GM18508 (cell line): ENCODE results near the gene RNF39.

Source experiments
- ATAC-seq: cut with Tn5 transposase; IDR thresholded peaks from one replicate; pipeline ENCODE4 v1.9.1; 2021; ENCODE audit warnings: moderate number of reproducible peaks; ENCODE audit not compliant: insufficient read depth, unreplicated experiment

Gene RNF39

GRCh38 chr6:30097902-30098768 lies 22.6 kb upstream of the RNF39 start:
- no peak for ATAC-seq

GRCh38 chr6:30096829-30097228 lies 21.3 kb upstream of the RNF39 start:
- no peak for ATAC-seq

- ATAC-seq: no peak
Observed at GRCh38 chr6:30093951-30094661, 18.5 kb upstream of the RNF39 start.

DNA sequence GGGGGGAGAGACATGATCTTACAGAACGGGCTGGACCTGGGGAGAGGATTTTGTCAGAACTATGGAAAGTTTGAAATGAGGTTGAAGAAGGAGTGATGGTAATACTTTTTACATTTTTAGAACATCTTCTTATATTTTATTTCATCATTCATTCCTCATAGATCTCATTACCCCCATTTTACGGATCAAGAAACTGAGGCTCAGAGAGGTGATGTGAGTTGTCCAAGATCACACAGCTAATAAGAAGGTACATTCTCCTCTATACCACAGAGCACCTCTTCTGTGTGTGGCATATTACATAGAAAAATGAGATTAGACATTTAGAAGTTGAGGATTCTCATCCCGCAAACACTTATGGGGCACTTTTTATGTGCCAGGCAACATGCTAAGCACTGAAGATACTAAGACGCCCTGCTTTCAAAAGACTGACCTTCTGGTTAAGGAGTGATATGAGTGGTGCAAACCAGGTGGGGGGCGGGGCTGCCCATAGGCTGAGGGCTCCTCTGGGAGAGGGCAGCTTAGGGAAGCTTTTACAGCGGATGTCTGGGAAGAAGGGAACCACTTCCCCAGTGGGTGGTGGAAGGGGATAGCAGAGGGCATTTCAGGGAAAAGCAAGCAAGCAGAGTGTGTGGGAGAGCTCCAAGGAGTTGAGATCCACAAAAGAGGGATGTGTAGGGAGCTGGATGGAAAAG lies 17.4 kb upstream of the RNF39 start:
- no peak for ATAC-seq

DNA sequence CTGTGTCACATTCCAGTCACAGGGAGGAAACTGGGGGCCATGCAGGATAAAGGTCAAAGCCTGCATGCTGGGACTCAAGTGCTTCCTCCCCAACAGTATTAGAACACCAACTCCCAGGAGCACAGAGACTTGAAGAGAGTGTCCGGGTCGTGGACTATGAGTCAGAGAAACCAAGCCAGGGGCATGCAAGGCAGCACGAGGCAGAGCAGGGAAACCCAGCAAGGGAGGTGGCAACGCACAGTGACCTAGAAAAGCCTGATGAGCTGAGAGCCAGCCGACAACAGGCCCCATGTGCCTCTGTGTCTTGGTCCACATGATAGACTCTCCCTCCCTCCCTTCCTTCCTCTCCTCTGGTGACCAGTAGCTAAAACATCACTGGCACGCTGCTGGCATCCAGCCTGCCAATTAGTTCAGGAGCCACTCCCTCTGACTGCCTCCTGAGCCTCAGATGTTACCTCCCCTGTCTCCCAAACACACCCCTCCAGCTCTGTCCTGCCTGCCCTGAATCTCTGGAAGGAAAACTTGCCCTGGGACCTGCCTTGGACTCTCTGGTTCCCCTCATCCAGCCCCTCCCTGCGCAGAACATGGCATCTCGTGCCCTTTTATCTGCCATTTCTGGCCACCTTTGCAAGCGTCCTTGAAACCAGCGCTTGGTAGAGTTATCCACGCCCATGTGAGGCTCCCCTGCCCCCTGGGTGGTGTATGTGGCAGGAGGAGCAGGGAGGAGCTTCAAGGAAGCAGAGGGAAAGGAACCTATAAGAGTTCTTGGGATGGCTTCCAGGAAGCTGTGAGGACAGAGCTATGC lies 16.2 kb upstream of the RNF39 start:
- ATAC-seq: no peak

DNA sequence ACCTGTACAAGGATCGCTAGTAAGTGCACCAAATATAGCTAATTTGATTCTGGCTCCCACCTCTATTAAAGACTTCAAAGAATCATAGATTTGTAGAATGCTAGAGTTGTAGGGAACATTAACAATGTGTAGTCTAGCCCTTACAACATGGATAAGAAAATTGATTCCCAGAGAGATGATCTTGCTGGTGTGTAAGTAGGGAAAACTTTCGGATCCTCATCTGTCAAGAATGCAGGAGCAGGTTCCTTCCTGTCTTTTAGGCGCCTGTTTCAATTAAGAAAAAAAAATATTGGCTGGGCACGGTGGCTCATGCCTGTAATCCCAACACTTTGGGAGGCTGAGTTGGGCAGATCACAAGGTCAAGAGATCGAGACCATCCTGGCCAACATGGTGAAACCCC lies 12.3 kb upstream of the RNF39 start:
- no peak for ATAC-seq

DNA sequence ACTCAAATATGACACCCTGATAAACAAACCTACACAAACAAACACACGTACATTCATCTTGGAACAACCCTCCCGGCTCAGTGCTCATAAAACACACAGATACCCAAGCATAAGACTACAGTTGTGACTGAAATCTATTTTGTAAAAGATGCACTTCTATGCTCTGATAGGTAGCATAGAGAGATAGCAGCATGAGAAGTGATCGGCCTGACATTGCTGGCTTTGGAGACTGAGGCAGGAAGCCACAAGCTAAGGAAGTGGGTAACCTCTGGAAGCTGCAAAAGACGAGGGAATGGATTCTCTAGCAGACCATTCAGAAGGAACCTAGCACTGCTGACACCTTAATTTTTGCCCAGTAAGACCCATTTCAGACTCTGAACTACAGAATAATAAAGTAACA lies 1.6 kb upstream of the RNF39 start:
- ATAC-seq: no peak

DNA sequence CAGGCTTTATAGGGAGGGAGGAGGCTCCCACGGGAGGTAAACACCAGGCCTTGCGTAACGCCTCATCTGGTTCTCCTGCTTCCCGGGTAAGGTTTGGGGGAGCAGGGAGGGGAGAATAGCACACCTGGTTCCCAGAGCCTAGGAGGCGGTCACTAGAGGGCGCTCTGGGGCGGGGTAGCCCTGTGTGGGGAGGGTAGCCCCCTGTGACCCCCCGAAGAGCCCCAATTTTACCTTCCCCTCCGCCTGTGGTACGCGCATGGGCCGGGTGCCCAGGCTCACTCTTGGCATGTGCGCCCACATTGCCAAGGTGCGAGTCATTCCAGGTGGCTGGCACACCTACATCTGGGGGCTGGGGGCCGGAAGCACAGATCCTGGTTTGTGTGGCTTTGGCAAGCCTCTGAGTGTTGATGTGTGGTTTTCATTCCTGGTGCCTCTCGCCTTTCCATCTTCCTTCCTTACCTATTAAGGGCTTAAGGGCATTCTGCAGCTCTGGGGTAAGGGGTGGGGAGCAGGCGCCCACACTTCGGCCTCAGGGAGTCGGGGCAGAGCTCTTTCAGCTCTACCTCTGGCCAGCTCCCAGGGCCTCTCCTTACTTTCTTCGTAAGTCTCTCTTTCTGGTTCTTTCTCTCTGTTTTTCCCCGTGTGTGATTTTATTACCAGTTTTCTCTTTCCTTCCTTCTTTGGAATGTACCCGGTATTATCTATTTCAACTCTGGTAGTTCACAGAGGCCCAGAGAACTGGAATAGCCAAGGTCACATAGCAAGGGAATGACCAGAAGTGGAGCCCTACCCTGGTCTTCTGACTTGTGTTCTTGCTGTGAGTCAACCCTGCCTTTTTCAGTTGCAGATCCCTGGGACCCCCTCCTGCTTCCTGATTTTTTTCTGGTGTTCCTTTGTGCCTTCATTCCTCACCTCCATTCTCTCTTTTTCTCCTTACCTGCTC lies 492 bp upstream of the RNF39 start:
- ATAC-seq: no peak

DNA sequence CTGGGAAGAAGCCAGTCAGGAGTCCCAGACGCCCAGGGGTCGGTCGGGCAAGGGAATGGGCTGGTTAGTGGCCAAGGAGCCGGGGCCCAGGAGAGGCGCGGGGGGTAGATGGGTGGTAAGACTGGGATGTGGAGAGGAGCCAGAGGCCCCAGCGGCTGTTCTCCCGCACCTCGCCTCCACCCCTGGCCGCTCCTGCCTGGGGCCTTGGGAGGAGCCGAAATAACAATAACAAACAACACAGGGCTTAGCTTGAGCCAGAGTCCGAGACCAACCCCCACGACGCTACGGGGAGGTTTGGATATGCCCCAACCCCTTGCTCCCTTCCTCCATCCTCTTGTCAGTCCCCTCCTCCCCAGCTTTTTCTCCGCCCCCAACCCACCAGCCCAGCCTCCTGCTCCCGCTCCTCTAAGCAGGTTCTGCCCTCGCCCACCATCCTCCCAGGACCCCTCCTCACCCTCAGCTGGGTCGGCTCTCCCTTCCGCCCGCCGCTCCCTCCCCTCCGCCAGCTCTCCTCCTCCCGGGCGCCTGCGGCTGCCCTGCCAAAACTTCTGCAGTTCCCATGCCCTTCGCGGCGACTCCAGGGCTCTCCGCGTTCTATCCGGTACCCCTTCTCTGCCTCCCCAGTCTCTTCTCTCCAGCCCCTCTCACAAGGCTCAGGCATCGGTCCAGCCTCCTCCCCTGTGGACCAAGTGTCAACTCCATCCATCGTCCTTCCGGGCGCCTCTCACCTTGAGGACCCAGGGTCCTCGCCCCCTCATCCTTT lies 1.1 kb downstream of the RNF39 start:
- no peak for ATAC-seq

DNA sequence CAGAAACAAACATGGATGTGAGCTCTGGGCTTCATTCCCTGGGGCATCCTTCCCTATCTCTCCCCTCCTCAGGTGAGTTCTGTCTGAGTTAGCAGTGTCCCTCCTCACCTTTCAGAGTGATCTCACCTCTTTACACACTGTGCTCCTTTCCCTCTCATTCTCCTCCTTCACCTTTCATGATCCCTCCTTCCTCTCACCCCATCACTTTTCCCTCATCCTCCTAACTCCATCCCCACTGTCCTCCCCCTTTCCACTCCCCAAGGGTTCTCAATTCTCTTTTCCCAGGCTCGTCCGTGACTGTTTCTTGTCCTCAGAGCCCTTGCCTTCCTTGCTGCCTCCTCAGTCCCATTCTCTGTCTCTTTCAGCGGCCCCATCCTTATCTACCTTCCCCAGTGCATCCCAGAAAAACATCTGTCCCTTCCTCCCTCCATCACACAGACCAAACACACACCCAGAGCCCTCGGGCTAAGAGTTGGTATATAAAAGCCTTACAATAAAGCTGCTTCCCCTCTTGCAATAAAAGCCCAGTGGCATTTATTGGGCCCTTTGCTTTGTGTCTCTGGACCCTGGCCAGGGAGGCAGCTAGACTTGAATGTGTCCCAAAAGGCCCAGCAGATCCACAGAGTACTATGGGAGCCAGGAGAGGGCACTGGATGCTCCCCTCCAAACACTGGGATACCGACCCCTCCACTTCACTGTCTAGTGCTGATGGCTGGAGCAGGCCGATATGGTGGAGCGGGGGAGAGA lies 1.9 kb downstream of the RNF39 start:
- ATAC-seq: no peak

DNA sequence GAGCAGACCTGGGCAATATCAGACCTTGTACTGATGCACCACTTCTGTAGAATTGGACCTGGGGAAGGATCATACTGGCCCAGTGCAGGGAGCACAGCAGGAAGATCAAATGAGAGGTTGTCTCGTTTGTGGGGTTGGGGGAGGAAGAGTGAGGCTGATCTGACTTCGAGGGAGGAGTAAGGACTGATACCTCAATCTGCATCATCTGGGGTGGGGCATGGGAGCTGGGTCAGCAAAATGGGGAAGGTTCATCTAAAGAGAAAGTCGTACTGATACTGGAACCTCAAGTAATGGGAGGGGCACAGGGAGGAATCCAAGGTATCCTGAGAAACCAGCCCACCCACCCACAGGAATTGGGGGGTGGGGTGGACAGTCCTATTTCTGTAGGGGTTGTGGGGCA lies 3.7 kb downstream of the RNF39 start:
- ATAC-seq: no peak

DNA sequence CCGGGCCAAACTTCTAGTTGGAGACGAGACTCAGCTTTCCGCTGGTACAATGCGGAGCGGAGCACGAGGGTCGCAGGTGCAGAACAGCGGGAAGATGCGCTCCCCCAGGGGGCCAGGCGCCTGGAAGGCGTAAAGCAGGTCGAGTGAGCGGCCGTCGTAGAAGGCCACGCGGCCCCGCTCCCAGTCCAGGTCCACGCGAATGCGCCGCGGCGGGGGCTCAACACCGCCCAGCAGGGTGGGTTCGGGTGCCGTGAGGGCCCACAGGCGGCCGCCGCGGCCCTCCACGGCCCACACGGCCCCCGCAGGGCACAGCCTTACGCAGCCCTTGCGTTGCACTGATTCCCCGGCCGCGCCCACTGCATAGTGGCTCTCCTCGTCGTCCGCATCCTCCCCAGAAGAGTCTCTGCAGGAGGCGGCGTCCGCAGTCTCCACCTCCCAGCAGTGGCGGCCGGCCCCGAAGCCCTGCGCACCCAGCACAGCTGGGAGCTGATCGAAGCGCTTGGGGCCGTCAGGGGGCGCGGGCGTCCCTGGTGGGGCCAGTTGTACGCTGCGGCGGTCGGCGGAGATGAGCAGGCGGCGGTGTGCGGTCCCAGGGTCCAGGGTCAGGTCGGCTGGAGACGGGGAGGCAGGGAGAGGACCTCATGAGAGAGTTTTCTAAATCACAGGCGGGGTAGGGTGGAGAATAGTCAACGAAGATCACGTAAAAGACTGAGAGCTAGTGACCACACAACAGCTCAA lies 4.3 kb downstream of the RNF39 start:
- ATAC-seq: no peak

- no peak for ATAC-seq
Observed at GRCh38 chr6:30067460-30068139, 8.0 kb downstream of the RNF39 start.

DNA sequence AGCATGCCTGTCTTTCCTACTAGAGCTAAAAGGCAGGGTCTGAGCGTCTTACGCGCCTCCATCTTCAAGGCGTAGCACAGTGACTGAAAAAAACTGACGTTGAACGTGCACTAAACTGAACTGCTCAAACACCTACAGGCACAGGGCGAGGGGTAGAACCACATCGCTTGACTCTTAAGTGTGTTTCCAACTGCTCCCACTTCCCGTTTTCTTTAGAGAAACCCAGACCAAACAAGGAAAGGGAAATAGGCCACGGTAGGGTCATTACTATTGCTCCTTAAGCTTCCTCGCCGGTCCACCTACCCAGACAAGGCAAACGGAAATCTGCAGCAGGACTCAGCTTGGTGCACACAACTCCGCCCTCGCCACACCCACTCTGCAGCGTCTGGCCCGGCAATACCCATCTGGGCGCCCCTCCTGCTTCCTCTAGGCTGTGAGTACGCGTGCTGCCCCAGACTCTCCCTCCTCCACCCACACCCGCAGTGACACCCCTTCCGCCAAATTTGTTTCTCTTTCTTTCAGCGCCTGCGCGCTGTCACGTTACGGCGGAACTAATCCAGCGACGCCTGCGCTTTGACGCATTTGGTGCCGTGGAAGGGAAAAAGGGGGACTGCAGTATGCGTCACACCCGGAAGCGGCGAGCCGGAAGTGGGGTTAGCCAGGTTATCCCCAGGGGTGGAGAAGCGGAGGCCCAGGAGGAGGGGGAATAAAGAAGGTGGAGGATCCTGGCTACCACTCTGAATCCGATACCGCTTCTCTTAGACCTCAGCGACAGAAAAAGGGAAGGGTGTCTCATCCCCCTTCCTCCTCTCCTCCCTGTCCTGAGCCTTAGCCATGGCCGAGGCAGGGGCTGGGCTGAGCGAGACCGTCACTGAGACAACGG lies 8.8 kb downstream of the RNF39 start, which contains the start of gene PPP1R11:
Gene PPP1R11, plus strand, starts transcription at position 622 of the 883 bp plus-strand sequence. Its CDS starts 213 bp downstream, at position 835.
- ATAC-seq: peak; percentile 73

DNA sequence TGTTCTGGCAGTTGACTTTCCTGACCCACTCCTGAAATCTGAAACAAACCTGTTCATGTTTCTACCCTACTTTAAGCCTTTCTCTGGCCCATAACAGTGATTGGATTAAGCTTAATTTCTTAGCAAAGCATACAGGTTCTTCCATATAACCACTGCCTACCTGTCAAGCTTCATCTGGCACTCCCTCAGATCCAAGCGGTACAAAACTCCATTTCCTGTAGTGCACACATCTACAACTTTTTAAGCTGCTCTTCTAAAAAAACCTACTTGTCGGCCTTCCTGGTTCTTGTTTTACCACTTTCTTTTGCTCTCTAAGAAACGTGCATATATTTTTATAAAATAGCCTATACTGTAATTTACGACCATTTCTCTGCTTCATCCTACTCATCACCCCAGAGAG lies 9.5 kb downstream of the RNF39 start:
- no peak for ATAC-seq

GRCh38 chr6:30063315-30063714 lies 12.3 kb downstream of the RNF39 start:
- no peak for ATAC-seq
